ENCODE results near the gene PACSIN3. TPM values are rescaled to one million over a fixed set of nuclear protein-coding genes. Genes with fewer than 3 reads are reported as not detected.

Gene PACSIN3
- total RNA-seq, 1 experiment from 2014 or later = 63.1 TPM

- TF ChIP-seq YY1 (IDR thresholded peaks at IDR 0.05; ENCODE audit: extremely low read depth, insufficient replicate concordance, low read depth, low read length) (peak; percentile 13), TCF7L2 (IDR thresholded peaks at IDR 0.05; ENCODE audit: borderline replicate concordance, extremely low read depth, insufficient read depth, insufficient read length) (peak; percentile 3)
Measured at GRCh38 chr11:47213950-47214565, 27.8 kb upstream of the PACSIN3 start (continued).

- RAD21 ChIA-PET (ENCODE audit: low non-redundant PET in 1 of 2, low total read pairs in 2 of 2, uncharacterized antibody in 2 of 2, unreplicated experiment in 2 of 2) = no interaction called here
- CTCF ChIA-PET = no interaction called here
- ATAC-seq = no peak
- no peak overlapping the region for H2AFZ ChIP-seq (ENCODE audit: low read depth, low read length, poor library complexity, severe bottlenecking)
- intact Hi-C loops (cut with micrococcal nuclease) = no loop called here
- H3K36me3 ChIP-seq (ENCODE audit: control insufficient read depth in 1 of 2, insufficient read depth in 2 of 2, low read length in 2 of 2) = no peaks in the 10 kb centered on the region
- peaks cover 26% of the 10 kb centered on the region for H3K79me2 ChIP-seq (ENCODE audit: insufficient read depth, low read length)
- TF ChIP-seq POLR2A (IDR thresholded peaks at IDR 0.05; ENCODE audit: borderline replicate concordance, extremely low read depth, insufficient read depth, insufficient read length) (no peak), POLR2AphosphoS5 (IDR thresholded peaks at IDR 0.05; ENCODE audit: low read depth, low read length) (no peak), EZH2phosphoT487 (IDR thresholded peaks at IDR 0.05; ENCODE audit: borderline replicate concordance) (no peak), JUND (IDR thresholded peaks at IDR 0.05) (no peak), CTCF (IDR thresholded peaks at IDR 0.05 in 2 of 3, conservative IDR thresholded peaks at IDR 0.05 in 1 of 3; ENCODE audit: borderline replicate concordance in 1 of 3, insufficient read depth in 1 of 3, low read depth in 2 of 3, low read length in 2 of 3) (no peak), RAD21 (IDR thresholded peaks at IDR 0.05; ENCODE audit: low read depth) (no peak), CBX3 (IDR thresholded peaks at IDR 0.05; ENCODE audit: low read depth) (no peak), YY1 (IDR thresholded peaks at IDR 0.05; ENCODE audit: extremely low read depth, insufficient replicate concordance, low read depth, low read length) (no peak), SP1 (IDR thresholded peaks at IDR 0.05; ENCODE audit: low read depth) (no peak), EGR1 (IDR thresholded peaks at IDR 0.05; ENCODE audit: low read depth) (no peak), ATF3 (IDR thresholded peaks at IDR 0.05) (no peak), SRF (IDR thresholded peaks at IDR 0.05; ENCODE audit: low read depth) (no peak), FOSL1 (IDR thresholded peaks at IDR 0.05; ENCODE audit: low read depth) (no peak), REST (IDR thresholded peaks at IDR 0.05; ENCODE audit: low read depth) (no peak), SIN3A (IDR thresholded peaks at IDR 0.05; ENCODE audit: low read depth) (no peak), ELF1 (IDR thresholded peaks at IDR 0.05; ENCODE audit: borderline replicate concordance, low read depth) (no peak), TCF7L2 (IDR thresholded peaks at IDR 0.05; ENCODE audit: borderline replicate concordance, extremely low read depth, insufficient read depth, insufficient read length) (no peak), MAX (IDR thresholded peaks at IDR 0.05) (no peak), ZFX (IDR thresholded peaks at IDR 0.05) (no peak), ZNF274 (IDR thresholded peaks at IDR 0.05; ENCODE audit: low read depth, low read length) (no peak)
- 0 out of 2 replicates have a peak overlapping the region, but pooled peaks have one; percentile 14 for H3K4me2 ChIP-seq (ENCODE audit: low read length)
- no peaks in the 10 kb centered on the region for H3K27me3 ChIP-seq (ENCODE audit: insufficient read depth, low read length)
- H3K9me2 ChIP-seq (ENCODE audit: insufficient read depth) = no peaks in the 10 kb centered on the region
- POLR2A ChIA-PET = no interaction called here
- no peak overlapping the region; the same call in 1 of the 2 replicates for H3K27ac ChIP-seq (ENCODE audit: low read depth, low read length)
- no TSS peak for BruUV-seq (replicated peaks)
- DNase-seq (ENCODE audit: low read depth, low spot score) = no peak
- H3K4me3 ChIP-seq (replicated peaks in 1 of 2; ENCODE audit: low read depth in 1 of 2, low read length in 2 of 2) = no peak overlapping the region
- no peaks in the 10 kb centered on the region for H4K20me1 ChIP-seq (ENCODE audit: insufficient read depth)
- H3K9ac ChIP-seq (ENCODE audit: low read length) = no peak overlapping the region
- H3K4me1 ChIP-seq (ENCODE audit: control insufficient read depth in 1 of 2, insufficient read depth in 2 of 2, low read length in 2 of 2) = peaks cover 19 to 46% of the 10 kb centered on the region in 2 experiments
- no peaks in the 10 kb centered on the region for H3K9me3 ChIP-seq (ENCODE audit: control insufficient read depth in 1 of 2, insufficient read depth in 1 of 2, low read depth in 1 of 2, low read length in 2 of 2)
Measured at GRCh38 chr11:47212938-47213337, 26.7 kb upstream of the PACSIN3 start.

Data from HCT116 (cell line).